ENCODE data around the gene S100A2.

The S100A2 gene

DNA sequence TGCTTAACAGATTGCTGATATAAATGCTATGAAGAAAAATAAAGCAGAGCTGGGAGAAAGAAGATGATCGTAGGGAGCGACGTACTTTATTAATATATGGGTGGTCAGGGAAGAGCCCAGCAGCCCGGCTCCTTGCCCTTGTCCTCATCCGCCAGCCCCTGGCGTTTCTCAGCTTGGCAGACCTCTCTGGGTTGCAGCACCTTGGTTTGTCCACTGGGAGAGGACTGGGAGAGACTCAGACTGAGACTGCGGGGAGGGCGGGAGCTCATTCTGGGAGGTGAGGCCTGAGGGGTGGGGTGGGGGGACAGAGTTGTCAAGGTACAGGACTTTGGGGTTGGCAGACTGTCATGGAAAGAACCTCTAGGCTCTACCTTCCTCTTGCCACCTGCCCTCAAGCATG is 13.3 kb downstream of the S100A2 start:
- H3K9me3 ChIP-seq (ENCODE audit: low read length), result no peaks in the 10 kb centered on the region
- H3K27me3 ChIP-seq (ENCODE audit: insufficient read depth, low read length), result peaks cover 17% of the 10 kb centered on the region
- no peak overlapping the region for H3K4me3 ChIP-seq (ENCODE audit: low read length)
- H3K36me3 ChIP-seq (ENCODE audit: insufficient read depth, low read length), result no peaks in the 10 kb centered on the region
- H3K4me1 ChIP-seq (ENCODE audit: insufficient read depth, low read length), result no peaks in the 10 kb centered on the region
- H2AFZ ChIP-seq (ENCODE audit: low read depth, low read length), result no peak overlapping the region

DNA sequence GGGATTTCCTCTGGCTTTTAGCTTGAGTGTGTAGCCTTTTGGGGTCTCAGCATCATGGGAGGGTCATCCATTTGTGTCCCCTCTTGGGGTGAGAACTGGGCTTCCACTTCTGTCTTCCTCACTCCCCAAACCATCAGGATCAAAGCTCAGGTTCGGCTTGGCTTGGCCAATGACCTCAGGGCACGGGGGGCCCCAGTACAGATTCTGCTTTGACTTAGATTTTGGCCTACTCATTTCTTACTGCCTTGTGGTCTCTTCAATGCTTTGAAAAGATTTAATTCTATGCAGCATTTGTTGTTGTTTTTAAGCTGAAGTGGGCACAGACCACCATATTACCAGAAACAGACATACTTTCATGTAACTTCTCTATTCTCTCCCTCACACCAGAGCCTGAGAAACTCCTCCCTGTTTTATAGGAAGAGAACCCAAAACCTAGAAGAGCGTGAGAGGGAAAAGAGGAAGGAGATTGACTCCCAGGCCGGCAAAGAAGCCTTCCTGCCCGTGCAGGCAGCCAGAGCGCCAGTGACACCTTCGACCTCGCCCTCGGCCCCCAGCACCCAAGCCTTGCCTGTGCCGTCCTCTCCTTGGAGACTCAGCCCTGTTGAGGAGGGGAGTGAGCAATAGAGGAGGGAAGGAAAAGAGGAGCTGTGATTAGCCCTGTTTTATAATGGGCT is 14.7 kb downstream of the S100A2 start:
- H3K36me3 ChIP-seq (ENCODE audit: insufficient read depth, low read length), result no peaks in the 10 kb centered on the region
- no peaks in the 10 kb centered on the region for H3K9me3 ChIP-seq (ENCODE audit: low read length)
- no peak overlapping the region for H3K4me3 ChIP-seq (ENCODE audit: low read length)
- H2AFZ ChIP-seq (ENCODE audit: low read depth, low read length), result no peak overlapping the region
- H3K4me1 ChIP-seq (ENCODE audit: insufficient read depth, low read length), result no peaks in the 10 kb centered on the region
- peaks cover 17% of the 10 kb centered on the region for H3K27me3 ChIP-seq (ENCODE audit: insufficient read depth, low read length)

DNA sequence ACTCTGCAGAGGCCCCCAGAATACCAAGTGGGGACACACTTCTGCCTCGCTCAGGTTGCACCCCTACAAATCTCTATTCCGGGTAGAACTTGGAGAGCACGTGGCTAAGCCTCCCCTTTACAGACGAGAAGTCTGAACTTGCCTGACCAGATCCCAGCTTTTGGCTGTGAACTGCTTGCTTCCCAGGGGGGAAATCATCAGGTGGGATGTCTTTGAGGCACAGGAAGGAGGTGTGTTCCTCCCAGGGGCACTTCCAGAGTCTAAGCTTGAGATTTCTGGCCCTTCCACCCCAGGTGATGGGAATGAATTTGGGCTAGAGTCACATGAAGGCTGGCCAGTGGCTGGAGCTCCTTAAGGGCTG is 15.3 kb downstream of the S100A2 start:
- Histone ChIP-seq H3K4me3 (ENCODE audit: low read length) (no peak overlapping the region), H3K27me3 (ENCODE audit: insufficient read depth, low read length) (peaks cover 17% of the 10 kb centered on the region), H3K9me3 (ENCODE audit: low read length) (no peaks in the 10 kb centered on the region), H3K36me3 (ENCODE audit: insufficient read depth, low read length) (no peaks in the 10 kb centered on the region), H2AFZ (ENCODE audit: low read depth, low read length) (no peak overlapping the region), H3K4me1 (ENCODE audit: insufficient read depth, low read length) (peaks cover 4% of the 10 kb centered on the region)

DNA sequence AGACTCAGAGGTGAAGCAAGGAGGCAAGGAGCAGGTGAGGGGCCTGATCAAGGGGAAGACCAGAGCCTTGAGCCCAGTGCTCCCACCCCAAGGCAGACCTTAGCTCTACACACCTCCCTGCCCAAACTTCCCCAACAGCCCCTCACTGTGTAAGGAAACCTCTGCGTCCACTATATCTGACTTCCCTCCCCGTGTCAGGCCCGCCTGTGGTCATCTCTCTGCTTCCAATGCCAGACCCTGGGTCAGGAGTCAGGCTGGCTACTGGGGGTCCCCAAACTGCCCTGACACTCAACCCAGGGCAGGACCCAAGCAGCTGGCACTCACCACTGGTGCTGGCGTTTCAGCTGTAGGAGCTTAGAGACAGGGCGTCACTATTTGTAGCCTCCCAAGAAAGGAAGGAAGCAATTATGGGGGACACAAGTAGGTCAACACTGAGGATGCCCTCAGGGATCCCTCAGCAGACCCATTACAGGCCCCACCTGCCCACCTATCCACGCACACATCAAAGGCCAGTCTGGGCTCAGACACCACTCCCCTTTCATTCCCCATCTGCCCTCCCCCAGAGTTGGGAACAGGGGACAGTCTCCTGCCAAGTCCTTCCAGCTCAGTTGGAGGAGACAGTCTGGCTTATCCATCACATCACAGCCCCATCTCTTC is 15.8 kb downstream of the S100A2 start:
- Histone ChIP-seq H3K4me1 (ENCODE audit: insufficient read depth, low read length) (peaks cover 9% of the 10 kb centered on the region), H3K9me3 (ENCODE audit: low read length) (no peaks in the 10 kb centered on the region), H2AFZ (ENCODE audit: low read depth, low read length) (no peak overlapping the region), H3K27me3 (ENCODE audit: insufficient read depth, low read length) (peaks cover 17% of the 10 kb centered on the region), H3K4me3 (ENCODE audit: low read length) (no peak overlapping the region), H3K36me3 (ENCODE audit: insufficient read depth, low read length) (no peaks in the 10 kb centered on the region)

DNA sequence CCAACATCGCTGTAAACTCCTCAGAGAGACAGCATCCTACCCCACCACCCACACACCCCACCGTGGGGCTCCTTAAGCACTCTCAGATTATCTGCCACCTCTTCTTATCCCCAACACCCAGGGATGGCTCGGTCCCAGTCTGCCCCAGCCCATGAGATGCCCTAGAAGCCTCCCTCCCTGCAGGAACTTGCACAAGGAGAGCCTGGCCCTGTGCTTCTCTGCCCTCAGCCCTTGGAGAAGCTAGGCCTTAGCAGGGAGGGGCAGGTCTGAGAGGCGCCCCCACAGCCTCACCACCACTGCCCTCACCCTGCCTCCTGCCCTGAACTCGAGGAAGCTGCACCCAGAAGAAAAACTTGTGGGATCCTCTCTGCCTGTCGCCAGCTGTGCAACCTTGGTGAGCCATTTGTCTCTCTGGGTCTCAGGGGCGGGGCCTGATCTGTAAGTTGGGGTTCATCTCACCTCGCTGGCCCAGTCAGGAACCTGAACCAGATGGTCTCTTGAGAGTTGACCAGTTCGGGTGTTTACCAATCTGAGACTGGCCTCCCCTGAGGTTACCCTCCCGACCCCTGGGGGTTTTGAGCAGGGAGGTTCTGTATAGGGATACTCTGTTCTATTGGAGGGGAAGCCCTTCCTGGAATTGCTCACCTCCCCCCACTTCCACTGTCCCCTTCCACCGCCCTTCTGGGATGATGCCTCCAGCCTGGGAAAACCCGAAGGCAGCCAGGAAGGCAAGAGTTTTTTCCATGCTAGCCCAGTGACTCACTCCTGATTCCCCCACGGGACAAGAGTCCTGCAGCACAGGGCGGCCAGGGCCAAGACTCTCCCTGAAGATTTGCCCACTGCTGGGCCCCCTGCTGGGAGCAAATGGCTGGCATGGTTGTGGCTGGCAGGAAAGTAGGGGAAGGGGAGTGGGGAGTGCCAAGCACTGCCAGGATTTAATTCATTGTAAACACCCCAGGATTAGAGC is 16.6 kb downstream of the S100A2 start, which contains the start of gene S100A3:
S100A3 (minus strand) TSS at position 537 of the 967 bp plus-strand sequence. CDS start 773 bp downstream, outside the sequence.
- H3K4me1 ChIP-seq (ENCODE audit: insufficient read depth, low read length), result peaks cover 12% of the 10 kb centered on the region
- H3K4me3 ChIP-seq (ENCODE audit: low read length), result no peak within 1 kb of the TSS
- H3K36me3 ChIP-seq (ENCODE audit: insufficient read depth, low read length), result no peaks in the 10 kb centered on the region
- H3K27me3 ChIP-seq (ENCODE audit: insufficient read depth, low read length), result peaks cover 17% of the 10 kb centered on the region
- no peaks in the 10 kb centered on the region for H3K9me3 ChIP-seq (ENCODE audit: low read length)
- no peak within 1 kb of the TSS for H2AFZ ChIP-seq (ENCODE audit: low read depth, low read length)

DNA sequence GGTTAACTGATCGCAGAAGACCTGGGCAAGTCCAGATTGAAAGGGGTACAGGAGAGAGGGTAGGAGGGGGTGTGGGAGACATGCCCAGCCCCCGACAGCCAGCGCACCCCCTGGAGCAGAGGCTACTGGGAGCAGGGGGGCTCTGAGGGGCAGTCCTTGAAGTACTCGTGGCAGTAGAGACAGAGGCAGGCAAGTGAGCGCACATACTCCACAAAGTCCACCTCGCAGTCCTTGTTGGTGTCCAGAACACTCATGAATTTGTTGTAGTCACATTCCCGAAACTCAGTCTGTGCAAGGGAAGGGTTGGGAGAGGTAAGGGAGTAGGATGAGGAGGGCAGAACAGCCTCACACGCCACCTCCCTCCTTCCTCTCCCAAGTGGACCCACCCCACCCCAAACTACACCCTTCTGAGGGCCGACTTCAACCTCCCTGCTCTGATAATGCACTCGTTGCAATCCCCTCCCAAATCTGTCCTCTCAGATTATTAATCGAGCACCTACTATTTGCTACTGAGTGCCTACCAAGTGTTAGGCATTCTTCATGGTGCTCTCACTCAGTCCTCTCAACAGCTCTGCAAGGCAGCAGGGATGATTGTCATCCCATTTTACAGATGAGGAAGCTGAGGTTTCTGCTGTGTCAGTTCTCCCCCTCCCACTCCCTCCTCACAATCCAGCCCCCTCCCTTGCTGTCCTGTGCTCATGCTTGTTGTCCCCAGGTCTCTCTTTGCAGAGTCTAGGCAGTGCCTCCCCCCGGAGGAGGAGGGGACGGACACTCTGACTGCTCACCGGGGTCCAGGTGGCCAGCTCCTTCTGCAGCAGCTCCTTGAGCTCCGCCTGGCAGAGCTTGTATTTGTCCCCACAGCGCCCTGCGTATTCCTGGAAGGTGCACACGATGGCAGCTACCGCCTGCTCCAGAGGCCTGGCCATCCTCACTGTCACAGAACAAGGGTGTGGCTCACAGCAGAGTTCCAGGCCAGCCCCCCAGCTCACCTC is 17.8 kb downstream of the S100A2 start:
- Histone ChIP-seq H3K4me1 (ENCODE audit: insufficient read depth, low read length) (peaks cover 12% of the 10 kb centered on the region), H3K27me3 (ENCODE audit: insufficient read depth, low read length) (peaks cover 17% of the 10 kb centered on the region), H3K4me3 (ENCODE audit: low read length) (no peak overlapping the region), H3K36me3 (ENCODE audit: insufficient read depth, low read length) (no peaks in the 10 kb centered on the region), H3K9me3 (ENCODE audit: low read length) (no peaks in the 10 kb centered on the region), H2AFZ (ENCODE audit: low read depth, low read length) (no peak overlapping the region)

DNA sequence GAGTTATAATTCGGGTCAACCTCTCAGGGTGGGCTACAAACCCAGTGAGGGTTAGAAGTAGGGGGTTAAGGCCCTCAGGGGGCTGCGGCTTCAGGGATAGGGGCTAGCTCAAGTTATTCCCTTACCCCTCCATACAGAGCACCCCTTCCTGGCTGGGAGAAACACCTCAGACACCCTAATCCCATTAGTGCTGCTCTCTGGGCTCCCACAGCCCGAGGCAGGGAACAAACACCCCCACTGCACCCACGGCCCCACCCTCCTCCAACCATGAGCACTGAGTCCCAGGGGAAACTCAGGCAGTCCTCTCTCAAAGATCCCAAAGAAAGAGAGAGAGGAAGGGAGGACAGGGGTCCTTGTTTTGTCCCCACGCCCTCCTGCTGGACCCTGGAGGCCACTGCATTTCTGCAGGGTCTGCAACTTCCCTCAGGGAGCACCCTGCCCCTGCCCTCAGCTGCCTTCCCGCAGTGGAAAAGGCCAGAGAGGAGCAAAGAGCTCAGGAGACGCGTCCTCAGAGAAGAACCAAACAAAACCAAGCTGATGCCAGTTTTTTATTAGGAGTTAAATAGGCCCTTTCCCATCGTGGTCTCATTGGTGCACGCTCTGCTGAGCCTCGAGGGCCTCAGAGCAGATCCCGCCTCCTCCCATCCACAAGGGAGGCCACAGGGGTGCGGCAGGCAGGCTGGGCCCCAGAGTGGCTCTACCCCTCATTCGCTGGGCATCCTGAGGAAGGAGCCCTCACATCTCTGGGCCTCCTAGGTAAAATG is 18.7 kb downstream of the S100A2 start:
- Histone ChIP-seq H2AFZ (ENCODE audit: low read depth, low read length) (no peak overlapping the region), H3K4me3 (ENCODE audit: low read length) (no peak overlapping the region), H3K9me3 (ENCODE audit: low read length) (no peaks in the 10 kb centered on the region), H3K36me3 (ENCODE audit: insufficient read depth, low read length) (no peaks in the 10 kb centered on the region), H3K4me1 (ENCODE audit: insufficient read depth, low read length) (peaks cover 12% of the 10 kb centered on the region), H3K27me3 (ENCODE audit: insufficient read depth, low read length) (peaks cover 17% of the 10 kb centered on the region)

DNA sequence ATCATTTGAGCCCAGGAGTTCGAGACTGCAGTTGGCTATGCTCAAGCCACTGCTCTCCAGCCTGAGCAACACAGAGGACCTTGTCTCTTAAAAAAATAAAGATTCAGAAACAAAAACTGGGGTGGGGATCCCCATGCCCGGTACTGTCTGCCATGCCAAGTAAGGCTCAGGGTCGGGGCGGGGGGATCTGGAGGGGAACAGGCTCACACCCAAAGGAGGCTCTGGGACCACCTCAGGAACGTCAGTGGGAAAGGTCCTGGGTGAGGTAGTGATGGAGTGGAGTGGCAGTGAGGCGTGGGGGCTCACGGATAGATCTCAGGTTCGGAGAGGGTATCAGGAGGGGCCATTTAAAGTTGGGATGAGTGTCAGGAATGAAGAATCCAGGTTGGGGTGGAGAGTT is 19.3 kb downstream of the S100A2 start:
- Histone ChIP-seq H2AFZ (ENCODE audit: low read depth, low read length) (no peak overlapping the region), H3K9me3 (ENCODE audit: low read length) (no peaks in the 10 kb centered on the region), H3K4me3 (ENCODE audit: low read length) (no peak overlapping the region), H3K27me3 (ENCODE audit: insufficient read depth, low read length) (peaks cover 17% of the 10 kb centered on the region), H3K36me3 (ENCODE audit: insufficient read depth, low read length) (no peaks in the 10 kb centered on the region), H3K4me1 (ENCODE audit: insufficient read depth, low read length) (peaks cover 12% of the 10 kb centered on the region)

DNA sequence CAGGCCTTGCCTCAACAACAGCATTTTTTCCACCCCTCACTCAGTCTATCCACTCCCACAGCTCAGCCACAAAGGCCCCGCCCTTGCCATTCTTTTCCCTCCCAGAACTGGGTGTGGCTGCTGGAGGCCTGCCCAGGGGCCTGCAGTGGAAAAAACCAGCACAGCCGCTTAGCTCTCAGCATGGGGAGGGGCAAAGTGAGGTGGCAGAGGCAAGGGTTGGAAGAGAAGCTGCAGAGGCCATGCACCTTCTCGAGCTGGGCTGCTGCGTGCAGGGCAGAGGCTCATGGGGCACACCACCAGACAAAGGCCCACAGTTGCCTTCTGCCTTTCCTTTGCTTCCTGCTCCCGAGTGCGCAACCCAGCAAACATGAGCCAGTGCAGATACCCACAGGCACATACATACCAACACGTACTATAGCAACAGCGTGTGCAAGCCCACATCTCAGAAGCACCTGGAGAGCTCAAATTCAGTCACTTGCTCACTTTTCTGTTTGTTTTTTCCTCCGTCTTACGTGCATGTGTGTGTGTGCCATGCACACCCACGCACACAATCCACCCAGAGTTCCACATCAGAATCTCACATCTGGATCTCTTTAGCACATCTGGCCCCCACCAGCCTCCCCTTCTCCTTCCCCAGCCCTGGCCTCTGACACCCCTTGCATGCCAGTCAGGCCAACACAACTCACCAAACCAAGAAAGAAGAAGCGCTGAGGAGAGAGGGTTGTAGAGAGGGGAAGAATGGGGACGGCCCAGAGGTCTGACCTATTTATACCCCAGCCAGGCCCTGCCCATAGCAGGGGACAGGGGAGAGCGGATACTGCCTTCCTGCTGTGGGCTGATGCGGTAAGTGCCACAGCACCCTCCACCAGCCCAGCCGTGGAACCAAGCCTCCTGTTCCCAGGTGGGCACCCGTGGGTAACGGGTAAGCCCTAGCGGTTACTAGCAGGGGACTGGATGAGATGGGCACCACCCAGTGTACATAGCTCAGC is 20.3 kb downstream of the S100A2 start, which contains the start of gene S100A4:
S100A4 (minus strand) TSS at position 740 of the 989 bp plus-strand sequence. CDS start 1,012 bp downstream, outside the sequence.
- no peaks in the 10 kb centered on the region for H3K9me3 ChIP-seq (ENCODE audit: low read length)
- peaks cover 11% of the 10 kb centered on the region for H3K27me3 ChIP-seq (ENCODE audit: insufficient read depth, low read length)
- H3K4me3 ChIP-seq (ENCODE audit: low read length), result no peak within 1 kb of the TSS
- H2AFZ ChIP-seq (ENCODE audit: low read depth, low read length), result peak within 1 kb of the TSS; percentile 30
- H3K36me3 ChIP-seq (ENCODE audit: insufficient read depth, low read length), result no peaks in the 10 kb centered on the region
- H3K4me1 ChIP-seq (ENCODE audit: insufficient read depth, low read length), result peaks cover 12% of the 10 kb centered on the region

DNA sequence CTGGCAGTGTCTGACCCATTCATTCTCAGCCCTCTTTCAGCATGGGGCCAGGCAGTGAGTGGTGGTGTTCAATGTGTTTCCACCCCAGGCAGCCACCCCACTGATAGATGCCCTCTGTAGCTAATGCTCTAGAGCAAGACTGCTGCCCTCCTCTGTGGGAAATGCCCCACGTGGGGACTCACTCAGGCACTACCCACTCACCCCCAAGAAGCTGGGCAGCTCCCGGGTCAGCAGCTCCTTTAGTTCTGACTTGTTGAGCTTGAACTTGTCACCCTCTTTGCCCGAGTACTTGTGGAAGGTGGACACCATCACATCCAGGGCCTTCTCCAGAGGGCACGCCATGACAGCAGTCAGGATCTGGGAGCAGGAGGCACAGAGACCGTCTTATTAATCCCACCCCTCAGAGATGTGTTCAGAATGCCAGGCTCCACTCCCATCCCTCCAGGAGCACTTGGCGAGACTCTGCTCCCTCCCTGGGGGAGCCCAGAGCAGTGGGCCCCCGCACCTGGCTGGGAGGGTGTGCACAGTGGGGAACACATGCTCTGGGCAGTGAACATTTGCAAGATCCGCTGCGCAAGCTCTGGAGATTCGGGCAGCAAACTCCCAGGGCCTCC is 21.1 kb downstream of the S100A2 start:
- peak overlapping the region; percentile 30 for H2AFZ ChIP-seq (ENCODE audit: low read depth, low read length)

More for the DNA sequence above, 21.1 kb downstream of the S100A2 start:
- Histone ChIP-seq H3K4me3 (ENCODE audit: low read length) (no peak overlapping the region), H3K4me1 (ENCODE audit: insufficient read depth, low read length) (peaks cover 12% of the 10 kb centered on the region), H3K27me3 (ENCODE audit: insufficient read depth, low read length) (peaks cover 5% of the 10 kb centered on the region), H3K9me3 (ENCODE audit: low read length) (no peaks in the 10 kb centered on the region), H3K36me3 (ENCODE audit: insufficient read depth, low read length) (no peaks in the 10 kb centered on the region)
